ENCODE measurements around the gene SLC47A1. TPM values are rescaled to one million over a fixed set of nuclear protein-coding genes. Genes with fewer than 3 reads are reported as not detected.

Gene SLC47A1
- total RNA-seq, 4 donors from 2014 or later: 0.32 to 0.96 TPM; not detected in 2

- Histone ChIP-seq H3K4me3 (no peak overlapping the region), H3K4me1 (peaks cover 0 to 13% (median 3%) of the 10 kb centered on the region in 4 donors), H3K27ac (no peak overlapping the region), H3K9me3 (no peaks in the 10 kb centered on the region), H3K36me3 (no peaks in the 10 kb centered on the region), H3K27me3 (no peaks in the 10 kb centered on the region)
- no peak for DNase-seq
- 99% methylated on average over 6 of the region's 8 CpGs; no CpG with 5 or more reads in 1 of the 2 donors for WGBS, 2 donors (ENCODE audit: low coverage in 1 of 2)
- TF ChIP-seq POLR2A (IDR thresholded peaks at IDR 0.05) (no peak), POLR2AphosphoS5 (IDR thresholded peaks at IDR 0.05) (no peak), CTCF (IDR thresholded peaks at IDR 0.05) (no peak), EP300 (IDR thresholded peaks at IDR 0.05; ENCODE audit: low read depth) (no peak)
- in situ Hi-C loops (cut with MboI; ENCODE audit: low pct_ligation_motif_present in 1 of 4, low pct_unique_long_range_greater_than_20kb in 1 of 4, low sequenced_read_pairs in 3 of 4): no loop called here
- intact Hi-C loops (cut with DNase I; ENCODE audit: low total_unique reads): no loop called here
These were observed 10.7 kb downstream of the SLC47A1 start for GRCh38 chr17:19544366-19544765.

- in situ Hi-C loops (cut with MboI; ENCODE audit: low pct_ligation_motif_present in 1 of 4, low pct_unique_long_range_greater_than_20kb in 1 of 4, low sequenced_read_pairs in 3 of 4): no loop called here
- WGBS, 2 donors (ENCODE audit: low coverage in 1 of 2): 31 to 40% methylated on average over 5 to 6 of the region's 6 CpGs
- no peaks in the 10 kb centered on the region for H3K27me3 ChIP-seq
- DNase-seq: peak; percentile 55
- TF ChIP-seq EP300 (IDR thresholded peaks at IDR 0.05; ENCODE audit: low read depth) (no peak), POLR2A (IDR thresholded peaks at IDR 0.05) (no peak), CTCF (IDR thresholded peaks at IDR 0.05) (peak in 3 of 5 experiments; percentile 24 to 31 (median 26))
- H3K27ac ChIP-seq: peak overlapping the region in 3 of 4 donors; percentile 5 to 51 (median 39)
- no peaks in the 10 kb centered on the region for H3K9me3 ChIP-seq
- intact Hi-C loops (cut with DNase I; ENCODE audit: low total_unique reads): no loop called here
- peaks cover 0 to 21% (median 3%) of the 10 kb centered on the region in 4 donors for H3K4me1 ChIP-seq
- no peak overlapping the region for H3K4me3 ChIP-seq
- no peaks in the 10 kb centered on the region for H3K36me3 ChIP-seq
These were observed 12.8 kb downstream of the SLC47A1 start for GRCh38 chr17:19546289-19547065.

- DNase-seq: no peak
- Histone ChIP-seq H3K4me3 (no peak overlapping the region), H3K27ac (no peak overlapping the region), H3K9me3 (no peaks in the 10 kb centered on the region), H3K27me3 (no peaks in the 10 kb centered on the region), H3K36me3 (no peaks in the 10 kb centered on the region), H3K4me1 (peaks cover 0 to 25% (median 3%) of the 10 kb centered on the region in 4 donors)
- intact Hi-C loops (cut with DNase I; ENCODE audit: low total_unique reads) (no loop called here), in situ Hi-C loops (cut with MboI; ENCODE audit: low pct_ligation_motif_present in 1 of 4, low pct_unique_long_range_greater_than_20kb in 1 of 4, low sequenced_read_pairs in 3 of 4) (no loop called here)
- WGBS, 2 donors (ENCODE audit: low coverage in 1 of 2): 74 to 84% methylated on average over 3 to 7 of the region's 7 CpGs
- no peak for TF ChIP-seq POLR2A (IDR thresholded peaks at IDR 0.05)
These were observed 16.3 kb downstream of the SLC47A1 start for GRCh38 chr17:19549746-19550623.

- H3K27me3 ChIP-seq: no peaks in the 10 kb centered on the region
- H3K4me3 ChIP-seq: no peak overlapping the region
- H3K27ac ChIP-seq: no peak overlapping the region
- in situ Hi-C loops (cut with MboI; ENCODE audit: low pct_ligation_motif_present in 1 of 4, low pct_unique_long_range_greater_than_20kb in 1 of 4, low sequenced_read_pairs in 3 of 4) (no loop called here), intact Hi-C loops (cut with DNase I; ENCODE audit: low total_unique reads) (no loop called here)
- WGBS, 2 donors (ENCODE audit: low coverage in 1 of 2): 64% methylated on average over 5 of the region's 5 CpGs; no CpG with 5 or more reads in 1 of the 2 donors
- DNase-seq: no peak
- H3K9me3 ChIP-seq: no peaks in the 10 kb centered on the region
- TF ChIP-seq POLR2A (IDR thresholded peaks at IDR 0.05) (no peak), EP300 (IDR thresholded peaks at IDR 0.05; ENCODE audit: low read depth) (no peak), POLR2AphosphoS5 (IDR thresholded peaks at IDR 0.05) (no peak), CTCF (IDR thresholded peaks at IDR 0.05) (no peak)
- no peaks in the 10 kb centered on the region for H3K36me3 ChIP-seq
- peaks cover 0 to 21% (median 2%) of the 10 kb centered on the region in 4 donors for H3K4me1 ChIP-seq
These were observed 17.5 kb downstream of the SLC47A1 start for GRCh38 chr17:19551165-19551564.
